ENCODE measurements around the gene KRTAP23-1.

KRTAP23-1 gene

GRCh38 chr21:30348506-30348905, at the start of gene KRTAP23-1:
Gene KRTAP23-1 (minus strand): TSS chr21:30348606. CDS start chr21:30348606, 0 bp downstream.
- no peak for DNase-seq

- no peak for DNase-seq
Observed at GRCh38 chr21:30395731-30396130, 47.3 kb upstream of the KRTAP23-1 start, which contains the start of gene KRTAP13-1. Gene KRTAP13-1 (plus strand): TSS chr21:30396031. CDS start chr21:30396087, 56 bp downstream.

GRCh38 chr21:30391492-30392025, 43.2 kb upstream of the KRTAP23-1 start:
- DNase-seq, result no peak

DNA sequence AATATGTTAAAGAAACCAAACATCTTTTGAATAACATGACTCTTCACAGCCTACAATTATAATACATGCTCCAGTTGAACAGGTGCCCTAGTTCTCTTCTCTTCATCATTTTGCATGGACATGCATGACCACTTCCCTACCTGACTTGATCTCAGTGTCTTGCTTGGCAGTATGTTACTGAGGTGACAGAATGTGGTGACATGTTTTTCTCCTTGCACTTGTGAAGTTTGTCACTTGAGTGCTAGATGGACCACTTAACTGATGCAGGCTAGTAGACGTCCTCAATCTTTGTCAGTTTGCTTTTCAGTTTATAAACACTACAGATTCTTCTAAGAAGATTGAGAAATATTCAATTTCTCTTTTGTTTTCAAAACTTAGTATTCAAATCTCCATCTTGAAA, 33.8 kb upstream of the KRTAP23-1 start:
- no peak for DNase-seq

- no peak for DNase-seq
Observed at GRCh38 chr21:30372139-30372770, 23.8 kb upstream of the KRTAP23-1 start, which contains the start of gene KRTAP13-2. Gene KRTAP13-2 (minus strand): TSS chr21:30372271. CDS start chr21:30372213, 58 bp downstream.

DNA sequence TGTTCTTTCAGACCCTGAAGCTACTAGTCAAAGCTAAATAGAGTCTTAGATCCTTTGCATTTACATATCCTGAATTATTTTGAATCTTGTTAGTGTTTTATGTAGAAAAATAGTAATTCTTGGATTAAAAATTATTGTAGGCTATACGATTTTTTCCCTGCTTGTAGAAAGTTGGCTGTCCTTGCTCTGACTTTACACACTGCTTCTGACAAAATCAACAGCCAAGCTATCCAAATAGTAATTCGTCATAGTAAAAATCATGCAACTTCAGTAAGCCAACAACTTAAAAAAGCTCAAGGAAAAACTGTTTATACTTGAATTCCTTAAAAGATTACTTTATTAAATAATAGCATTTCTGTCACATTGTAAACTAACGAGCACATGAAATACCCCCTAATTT, 7.5 kb upstream of the KRTAP23-1 start:
- DNase-seq, result no peak

GRCh38 chr21:30354308-30355005, 6.1 kb upstream of the KRTAP23-1 start:
- no peak for DNase-seq

- DNase-seq, result no peak
Observed at GRCh38 chr21:30351534-30351933, 3.1 kb upstream of the KRTAP23-1 start.

GRCh38 chr21:30349572-30349971, 1.2 kb upstream of the KRTAP23-1 start:
- DNase-seq, result no peak

DNA sequence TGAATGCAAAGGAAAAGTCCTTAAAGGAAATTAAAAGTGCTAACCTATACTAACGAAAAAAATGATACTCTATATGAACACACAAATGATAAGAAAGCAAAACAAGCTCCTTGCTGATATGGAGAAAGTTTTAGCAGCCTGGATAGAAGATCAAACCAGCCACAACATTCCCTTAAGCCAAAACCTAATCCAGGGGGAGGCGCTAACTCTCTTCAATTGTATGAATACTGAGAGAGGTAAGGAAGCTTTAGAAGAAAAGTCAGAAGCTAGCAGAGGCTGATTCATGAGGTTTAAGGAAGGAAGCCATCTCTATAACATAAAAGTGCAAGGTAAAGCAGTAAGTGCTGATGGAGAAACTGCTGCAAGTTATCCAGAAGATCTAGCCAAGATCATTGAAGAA, 3.4 kb downstream of the KRTAP23-1 start:
- DNase-seq, result no peak

- DNase-seq, result no peak
Observed at GRCh38 chr21:30340714-30341573, 7.5 kb downstream of the KRTAP23-1 start.

GRCh38 chr21:30338717-30339116, 9.7 kb downstream of the KRTAP23-1 start:
- no peak for DNase-seq

DNA sequence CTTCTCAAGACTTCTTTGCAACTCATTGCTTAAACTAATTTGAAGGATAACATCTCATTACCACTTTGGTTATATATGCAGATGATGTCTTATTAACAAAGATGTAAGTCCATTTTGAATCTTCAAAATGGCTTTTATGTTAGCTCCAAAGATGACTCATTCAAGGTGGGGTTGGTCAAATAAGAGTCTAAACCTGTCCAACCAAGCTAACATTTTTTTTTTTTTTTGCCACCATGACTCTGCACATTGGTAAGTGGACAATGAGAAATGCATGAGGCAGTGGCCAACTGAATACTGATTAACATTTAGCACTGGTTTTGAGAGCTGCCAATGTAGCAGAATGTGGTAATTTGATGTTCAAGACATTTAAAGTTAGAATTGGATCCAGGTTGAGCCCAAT, 10.6 kb downstream of the KRTAP23-1 start:
- DNase-seq, result no peak

DNA sequence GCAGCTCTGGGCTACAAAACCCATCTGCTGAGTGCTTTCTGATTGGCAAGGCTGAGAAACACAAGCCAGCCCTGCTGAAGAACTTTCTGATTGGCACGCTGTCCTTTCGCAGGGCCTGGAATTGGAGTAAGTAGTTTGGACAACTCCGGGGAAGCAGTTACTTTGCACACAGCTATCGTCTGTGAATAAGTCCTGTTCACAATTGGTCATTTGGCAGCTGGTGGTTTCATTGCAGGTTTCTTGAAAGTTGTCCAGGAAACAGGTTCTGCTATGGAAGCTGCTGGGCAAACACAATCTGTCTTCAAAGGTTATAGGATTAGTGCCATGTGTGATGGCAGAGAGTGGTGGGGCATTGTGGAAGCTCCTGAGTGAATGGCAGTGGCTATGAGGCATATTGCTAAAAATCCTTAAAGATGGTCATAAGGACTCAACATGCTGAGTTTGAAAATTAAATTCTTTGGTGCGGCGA, 11.1 kb downstream of the KRTAP23-1 start, which contains the start of gene KRTAP27-1:
Gene KRTAP27-1 (minus strand): TSS at position 419 of the 469 bp plus-strand sequence. CDS start 26 bp downstream, at position 393.
- no peak for DNase-seq

DNA sequence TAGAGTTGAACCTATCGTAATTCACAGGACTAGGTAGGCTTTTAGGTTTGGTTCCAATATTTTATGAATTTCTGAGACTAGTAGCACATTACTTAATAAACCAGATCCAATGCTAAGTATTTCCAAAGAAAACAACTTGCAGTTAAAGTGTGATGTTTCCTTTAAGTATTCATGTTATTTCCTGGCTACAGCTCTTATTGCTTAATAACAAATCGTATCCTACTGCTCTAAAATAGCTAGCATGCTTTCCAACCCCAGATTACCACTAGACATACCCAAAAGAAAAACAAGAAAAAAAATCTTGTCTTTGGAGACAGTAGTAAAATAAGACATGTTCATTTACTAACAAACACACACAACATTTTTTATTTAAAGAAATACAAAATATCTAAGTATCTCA, 11.8 kb downstream of the KRTAP23-1 start:
- DNase-seq, result no peak

DNA sequence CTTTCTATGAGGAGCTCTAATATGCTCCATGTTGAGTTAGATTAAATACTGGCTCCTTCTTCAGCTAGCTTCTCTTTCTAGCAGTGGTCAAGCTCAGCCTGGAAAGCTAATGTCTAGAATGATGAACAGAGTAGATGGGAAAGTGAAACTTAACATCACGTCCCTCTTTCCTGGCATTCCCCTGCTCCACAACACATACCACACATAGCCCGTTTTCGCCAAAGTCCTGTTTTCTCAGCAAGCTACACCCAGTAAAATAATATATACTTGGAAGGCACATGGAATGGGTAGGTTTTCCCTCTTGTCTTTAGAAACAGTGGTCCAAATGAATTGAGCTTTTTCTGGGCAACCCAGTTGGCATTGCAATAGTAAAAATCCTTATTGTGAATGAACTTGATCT, 14.7 kb downstream of the KRTAP23-1 start:
- no peak for DNase-seq

DNA sequence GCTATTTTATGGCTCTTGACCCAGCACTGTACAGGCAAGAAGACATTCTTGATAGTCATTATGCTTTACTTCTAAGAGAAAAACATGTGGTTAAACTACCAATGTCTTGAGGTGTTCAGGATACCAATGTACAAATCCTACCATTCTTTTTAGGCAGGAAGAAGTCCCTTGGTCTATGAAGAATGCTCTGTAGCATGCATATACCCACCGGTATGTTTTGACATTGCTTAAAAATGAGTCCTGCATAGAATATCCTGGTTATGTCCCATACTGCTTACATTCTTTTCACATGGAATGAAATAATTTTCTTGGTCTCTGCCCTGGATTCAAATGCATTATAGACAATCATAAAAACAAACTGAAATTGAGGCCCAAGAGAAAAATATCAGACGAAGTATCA, 15.7 kb downstream of the KRTAP23-1 start:
- DNase-seq, result no peak

DNA sequence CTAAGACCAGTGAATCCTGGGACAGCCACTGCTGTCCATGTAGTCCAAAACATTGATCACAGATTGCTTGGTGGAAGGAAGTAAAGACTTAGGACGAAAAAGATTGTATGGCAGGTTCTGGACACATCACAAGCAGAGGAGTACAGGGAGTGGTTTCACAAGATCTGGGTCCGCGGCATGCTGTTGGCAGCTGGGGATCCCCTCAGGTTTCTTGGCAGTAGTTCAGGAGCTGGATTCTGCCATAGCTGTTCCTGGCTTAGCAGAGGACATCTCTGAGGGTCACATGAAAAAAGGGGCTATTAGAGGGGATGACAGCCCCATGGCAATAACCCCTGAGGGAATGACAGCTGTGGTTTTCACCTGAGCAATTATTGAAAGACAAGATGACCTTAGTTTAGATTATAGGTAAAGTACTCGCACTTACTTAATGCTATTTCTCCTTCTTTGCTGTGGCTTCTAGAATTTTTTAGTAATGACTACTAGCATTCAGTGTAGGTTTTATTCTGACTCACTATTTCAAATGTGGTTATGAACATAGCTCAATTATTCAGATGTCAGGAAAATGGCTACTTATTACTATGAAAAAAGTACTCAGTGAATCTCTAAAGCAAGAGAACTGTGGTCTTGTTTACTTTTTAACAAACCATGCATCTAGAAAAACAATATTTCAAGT, 19.1 kb downstream of the KRTAP23-1 start:
- no peak for DNase-seq

- DNase-seq, result no peak
Observed at GRCh38 chr21:30326390-30326789, 22.0 kb downstream of the KRTAP23-1 start.

DNA sequence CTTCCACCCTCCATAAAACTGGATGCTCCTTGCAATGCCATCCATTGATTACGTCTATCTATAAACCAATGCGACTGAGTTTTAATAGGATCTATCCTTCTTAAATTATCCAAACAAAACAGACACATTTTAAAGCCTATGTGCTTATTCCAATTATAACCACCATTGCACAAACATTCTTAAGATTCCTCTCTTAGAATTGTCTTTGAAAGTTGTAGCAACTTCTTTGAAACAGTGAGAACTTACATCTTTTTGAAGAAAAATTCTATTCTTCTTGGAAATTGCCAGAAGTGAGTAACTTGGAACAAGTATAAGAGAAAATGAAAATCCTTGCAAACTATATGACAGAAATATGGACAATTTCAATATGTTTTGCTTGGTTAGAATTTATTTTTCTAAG, 28.2 kb downstream of the KRTAP23-1 start, which contains the start of gene KRTAP26-1:
Gene KRTAP26-1 (minus strand): TSS at position 101 of the 400 bp plus-strand sequence. CDS start 280 bp downstream, outside the sequence.
- DNase-seq, result no peak

DNA sequence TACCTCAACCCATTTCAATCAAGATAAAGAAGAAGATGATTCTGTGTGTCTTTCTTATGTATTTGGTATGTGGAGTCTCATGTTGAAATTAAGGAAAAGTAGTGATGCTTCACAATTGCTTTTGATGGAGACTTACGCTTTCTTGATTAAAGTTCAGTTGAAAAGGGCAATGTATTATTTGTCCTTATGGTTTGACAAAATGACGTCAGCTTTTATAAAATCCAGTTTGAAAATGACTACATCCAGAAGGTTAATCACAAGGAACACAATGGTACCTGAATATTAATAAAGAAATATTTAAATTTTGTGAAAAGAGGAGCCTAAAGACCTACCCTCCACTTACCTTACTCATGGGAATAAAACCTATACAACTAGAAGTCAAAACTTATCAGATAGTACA, 32.7 kb downstream of the KRTAP23-1 start:
- no peak for DNase-seq

DNA sequence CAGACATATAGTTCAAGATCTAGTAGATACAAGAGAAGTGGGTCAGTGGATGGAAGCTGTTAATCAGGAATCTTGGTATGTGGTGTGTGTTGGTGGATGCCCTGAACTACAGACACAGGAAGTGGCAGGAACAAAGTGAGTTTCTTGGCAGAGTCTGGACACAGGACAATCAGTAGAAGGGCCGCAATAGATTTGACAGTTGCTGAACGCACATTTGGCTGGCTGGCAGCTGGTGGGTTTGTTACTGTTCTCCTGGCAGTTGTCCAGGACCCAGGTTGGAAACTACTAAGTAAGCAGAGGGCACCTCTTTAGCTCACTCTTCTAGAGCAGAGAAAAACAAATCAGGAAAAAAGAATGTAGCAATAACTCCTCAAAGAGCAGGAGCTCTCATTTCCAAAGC, 41.5 kb downstream of the KRTAP23-1 start:
- DNase-seq, result no peak

Measured in 8988T (cell line).